ENCODE data around the gene CSE1L.
"Not testable (repeated sequence)": the region's sequence is repeated elsewhere in the genome, so short reads cannot be mapped to it uniquely, and the experiment has no call there.

The CSE1L gene, protein sequence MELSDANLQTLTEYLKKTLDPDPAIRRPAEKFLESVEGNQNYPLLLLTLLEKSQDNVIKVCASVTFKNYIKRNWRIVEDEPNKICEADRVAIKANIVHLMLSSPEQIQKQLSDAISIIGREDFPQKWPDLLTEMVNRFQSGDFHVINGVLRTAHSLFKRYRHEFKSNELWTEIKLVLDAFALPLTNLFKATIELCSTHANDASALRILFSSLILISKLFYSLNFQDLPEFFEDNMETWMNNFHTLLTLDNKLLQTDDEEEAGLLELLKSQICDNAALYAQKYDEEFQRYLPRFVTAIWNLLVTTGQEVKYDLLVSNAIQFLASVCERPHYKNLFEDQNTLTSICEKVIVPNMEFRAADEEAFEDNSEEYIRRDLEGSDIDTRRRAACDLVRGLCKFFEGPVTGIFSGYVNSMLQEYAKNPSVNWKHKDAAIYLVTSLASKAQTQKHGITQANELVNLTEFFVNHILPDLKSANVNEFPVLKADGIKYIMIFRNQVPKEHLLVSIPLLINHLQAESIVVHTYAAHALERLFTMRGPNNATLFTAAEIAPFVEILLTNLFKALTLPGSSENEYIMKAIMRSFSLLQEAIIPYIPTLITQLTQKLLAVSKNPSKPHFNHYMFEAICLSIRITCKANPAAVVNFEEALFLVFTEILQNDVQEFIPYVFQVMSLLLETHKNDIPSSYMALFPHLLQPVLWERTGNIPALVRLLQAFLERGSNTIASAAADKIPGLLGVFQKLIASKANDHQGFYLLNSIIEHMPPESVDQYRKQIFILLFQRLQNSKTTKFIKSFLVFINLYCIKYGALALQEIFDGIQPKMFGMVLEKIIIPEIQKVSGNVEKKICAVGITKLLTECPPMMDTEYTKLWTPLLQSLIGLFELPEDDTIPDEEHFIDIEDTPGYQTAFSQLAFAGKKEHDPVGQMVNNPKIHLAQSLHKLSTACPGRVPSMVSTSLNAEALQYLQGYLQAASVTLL

GRCh38 chr20:49046087-49046900, at the start of gene CSE1L:
CSE1L (plus strand) TSS chr20:49046312; CDS start chr20:49058464, 12,152 bp downstream.
- peak; percentile 94 for FAIRE-seq

DNA sequence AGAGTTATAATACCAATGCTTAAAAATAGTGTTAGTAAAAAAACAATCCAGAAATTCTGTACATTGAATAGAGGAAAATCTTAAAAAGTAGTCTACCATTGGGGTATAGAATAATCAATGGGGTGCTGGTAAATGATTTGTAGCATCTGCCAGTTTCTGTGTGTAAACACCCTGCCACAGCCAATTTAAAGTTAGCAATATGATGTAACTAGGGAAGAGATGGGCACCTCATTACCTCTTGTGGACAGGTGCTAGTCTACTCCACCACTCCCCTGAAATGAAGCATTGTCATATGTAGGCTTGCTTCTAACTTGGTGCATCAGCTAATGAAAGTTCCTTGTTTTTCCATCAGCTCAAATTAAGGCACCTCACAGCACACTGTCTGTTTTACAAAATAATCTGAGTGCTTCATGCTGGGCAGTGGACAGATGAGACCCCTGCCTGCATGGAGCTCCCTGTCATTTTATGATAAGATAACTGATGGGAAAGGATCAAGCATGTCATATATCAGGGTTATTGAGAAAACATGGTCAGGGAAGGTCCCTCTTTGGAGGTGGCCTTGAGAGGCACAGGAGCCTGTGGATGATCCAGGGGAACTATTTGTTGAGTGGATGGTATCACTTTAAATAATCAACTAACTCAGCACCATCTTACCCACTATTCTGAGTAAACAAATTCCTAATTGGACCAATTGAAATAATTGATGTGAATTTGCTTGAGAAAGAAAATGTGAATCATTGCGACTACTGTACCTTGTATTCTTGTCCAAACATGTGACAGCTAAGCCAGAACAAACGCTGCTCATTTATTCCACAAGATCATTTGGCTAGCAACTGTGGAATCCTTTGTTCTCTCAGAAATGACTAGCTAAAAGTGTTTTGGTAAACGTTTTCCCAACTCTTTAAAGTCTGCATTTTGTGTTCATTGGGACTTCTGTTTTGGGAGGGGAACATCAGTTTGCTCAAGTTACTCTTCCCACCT, 45.9 kb upstream of the CSE1L start:
- FAIRE-seq = no peak

- FAIRE-seq = no peak
These were observed 44.4 kb upstream of the CSE1L start for GRCh38 chr20:49001741-49002140.

GRCh38 chr20:49006446-49006980, 39.6 kb upstream of the CSE1L start:
- FAIRE-seq = no peak

GRCh38 chr20:49009899-49010631, 36.0 kb upstream of the CSE1L start:
- FAIRE-seq = no peak

GRCh38 chr20:49024220-49024619, 21.9 kb upstream of the CSE1L start:
- FAIRE-seq = no peak

DNA sequence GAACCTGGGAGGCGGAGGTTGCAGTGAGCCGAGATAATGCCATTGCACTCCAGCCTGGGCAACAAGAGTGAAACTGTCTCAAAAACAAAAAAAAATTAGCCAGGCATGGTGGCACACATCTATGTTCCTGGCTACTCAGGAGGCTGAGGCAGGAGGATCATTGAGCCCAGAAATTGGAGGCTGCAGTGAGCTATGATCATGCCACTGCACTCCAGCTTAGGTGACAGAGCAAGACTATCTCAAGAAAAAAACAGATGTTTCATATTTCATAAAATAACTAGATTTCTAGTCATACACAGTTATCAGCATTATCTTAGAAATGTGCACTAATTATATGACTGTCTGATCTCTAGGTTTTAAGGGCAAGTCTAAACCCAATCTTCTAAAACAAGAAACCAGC, 17.9 kb upstream of the CSE1L start:
- FAIRE-seq = not testable (repeated sequence)

GRCh38 chr20:49028684-49029083, 17.4 kb upstream of the CSE1L start:
- FAIRE-seq = peak; percentile 78

- FAIRE-seq = no peak
These were observed 16.9 kb upstream of the CSE1L start for GRCh38 chr20:49029203-49029602.

- no peak for FAIRE-seq
These were observed 15.0 kb upstream of the CSE1L start for GRCh38 chr20:49030954-49031619.

DNA sequence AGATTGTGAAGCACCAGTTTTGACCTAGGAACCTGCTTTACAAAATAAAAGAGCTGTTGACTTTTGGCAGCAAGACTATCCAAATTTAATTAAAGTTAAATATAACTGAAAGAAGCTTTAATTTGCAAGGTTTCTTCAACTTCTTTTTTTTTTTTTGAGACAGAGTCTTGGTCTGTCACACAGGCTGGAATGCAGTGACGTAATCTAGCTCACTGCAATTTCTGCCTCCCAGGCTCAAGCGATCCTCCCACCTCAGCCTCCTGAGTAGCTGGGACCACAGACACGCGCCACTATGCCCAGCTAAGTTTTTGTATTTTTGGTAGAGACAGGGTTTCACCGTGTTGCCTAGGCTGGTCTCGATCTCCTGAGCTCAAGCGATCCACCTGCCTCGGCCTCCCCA, 13.7 kb upstream of the CSE1L start:
- no peak for FAIRE-seq

GRCh38 chr20:49034070-49034732, 11.9 kb upstream of the CSE1L start:
- no peak for FAIRE-seq

GRCh38 chr20:49037962-49038387, 8.1 kb upstream of the CSE1L start:
- FAIRE-seq = no peak

DNA sequence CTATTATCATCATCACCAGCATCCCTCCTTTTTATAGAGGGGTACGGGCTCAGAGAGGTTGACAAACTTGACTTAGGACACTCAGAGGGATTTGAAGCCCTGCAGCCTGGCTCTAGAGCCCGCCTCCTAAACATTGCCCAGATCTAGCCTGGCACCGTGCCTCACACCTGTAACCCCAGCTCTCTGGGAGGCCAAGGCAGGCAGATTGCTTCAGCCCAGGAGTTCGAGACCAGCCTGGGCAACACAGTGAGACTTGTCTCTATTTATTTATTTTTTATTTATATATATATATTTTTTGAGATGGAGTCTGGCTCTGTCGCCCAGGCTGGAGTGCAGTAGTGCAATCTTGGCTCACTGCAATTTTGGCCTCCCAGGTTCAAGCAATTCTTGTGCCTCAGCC, 6.3 kb upstream of the CSE1L start:
- FAIRE-seq = no peak

DNA sequence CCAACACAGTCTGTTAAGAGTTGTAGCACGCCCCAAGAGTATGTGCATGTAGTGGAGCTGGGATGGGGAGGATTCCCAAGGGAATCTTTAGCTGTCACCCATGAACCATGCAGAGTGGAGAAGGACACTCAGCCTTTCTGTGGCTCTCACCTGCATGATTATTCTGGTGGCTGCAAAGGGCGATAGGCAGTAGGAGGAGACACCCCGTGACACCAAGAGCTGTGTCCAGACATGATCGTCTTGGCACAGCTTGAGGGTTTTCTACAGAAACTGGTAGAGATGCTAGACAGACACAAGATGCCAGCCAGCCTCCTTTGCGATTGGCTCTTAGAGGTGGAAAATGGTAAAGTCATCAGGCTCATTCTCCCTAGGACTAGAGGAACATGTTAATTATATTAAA, 3.1 kb upstream of the CSE1L start:
- no peak for FAIRE-seq

GRCh38 chr20:49045440-49046086, 549 bp upstream of the CSE1L start:
- no peak for FAIRE-seq

DNA sequence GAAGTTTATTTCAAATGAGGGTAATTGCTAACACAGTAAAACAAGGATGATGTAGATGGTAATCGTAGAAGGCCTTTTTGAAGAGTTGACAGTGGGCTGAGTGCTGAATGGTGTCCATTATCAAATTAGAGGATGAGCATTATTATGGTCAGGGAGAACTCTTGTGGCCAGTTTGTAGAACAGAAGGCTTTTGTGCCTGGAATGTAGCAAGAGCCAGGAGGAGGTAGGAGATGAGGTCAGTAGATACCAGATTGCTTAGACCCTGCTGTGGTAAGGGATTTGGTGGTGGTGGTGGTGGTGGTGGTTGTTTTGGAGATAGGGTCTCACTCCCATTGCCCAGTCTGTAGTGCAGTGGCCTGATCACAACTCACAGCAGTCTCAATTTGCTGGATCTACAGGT, 6.2 kb downstream of the CSE1L start:
- FAIRE-seq = no peak

DNA sequence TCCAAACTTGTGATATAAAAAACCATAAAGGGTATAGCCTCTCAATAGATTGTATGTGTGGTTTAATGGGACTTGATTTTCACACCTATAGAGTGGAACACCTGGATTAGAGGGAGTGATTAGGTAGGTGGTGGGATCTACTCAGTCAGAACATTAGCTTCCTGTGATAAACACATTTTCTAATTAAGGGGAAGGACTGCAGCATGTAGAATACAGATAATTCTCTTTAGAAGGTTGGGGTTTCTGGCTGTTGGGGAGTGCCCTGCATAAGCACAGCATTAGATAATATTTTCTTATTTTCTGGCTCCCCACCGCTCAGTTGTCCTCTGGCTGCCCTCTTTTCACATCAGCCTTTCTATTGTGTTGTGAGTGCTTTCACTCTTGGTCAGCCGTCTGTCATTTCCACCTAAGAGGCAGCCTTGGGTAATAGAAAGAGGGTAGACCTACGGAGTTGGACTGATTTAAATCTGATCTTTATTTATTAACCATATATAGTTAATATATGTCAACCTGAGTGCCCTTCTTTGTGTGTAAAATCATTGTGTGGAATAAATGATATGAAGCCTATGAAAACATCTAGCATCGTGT, 8.0 kb downstream of the CSE1L start:
- no peak for FAIRE-seq

Measured in G401.6 (cell line).